Naive thymus-derived CD4-positive, alpha-beta T cell (primary cell): ENCODE results near the gene MEGF8. TPM values are rescaled to one million over a fixed set of nuclear protein-coding genes. Genes with fewer than 3 reads are reported as not detected.
"Not testable (repeated sequence)": the region's sequence is repeated elsewhere in the genome, so short reads cannot be mapped to it uniquely, and the experiment has no call there.

Experiments used
- ATAC-seq: fragments of 150-1000 bp; cut with Tn5 transposase; 2 replicates; pipeline ENCODE4 v1.10.0; 2021; ENCODE audit warnings: mild to moderate bottlenecking, moderate library complexity
- CTCF ChIA-PET: fragments of 350-600 bp; sonication (Branson Sonifier 250); formaldehyde crosslinking; loops from one replicate; lab custom pipeline; 2021; ENCODE audit warnings: antibody characterized with exemption; lab: Charles Lee
- POLR2A ChIA-PET: fragments of 350-600 bp; sonication (Branson Sonifier 250); formaldehyde crosslinking; loops from one replicate; lab custom pipeline; 2021; ENCODE audit warnings: antibody characterized with exemption, inconsistent platforms; lab: Charles Lee
- DNase-seq, 9 donors: peaks; one replicate each; pipeline versions ENCODE4 v3.0.0 to v3.0.0-alpha.2; 2020 to 2022; ENCODE audit warnings: mixed read lengths in 1 of 9
- H3K27ac ChIP-seq: one replicate; pipeline ENCODE4 v1.7.0; 2013; ENCODE audit warnings: mild to moderate bottlenecking, low read depth, low read length, moderate library complexity
- H3K27me3 ChIP-seq, 2 donors: one replicate each; pipeline ENCODE4 v1.7.0; 2013; ENCODE audit warnings: low read length in 2 of 2, mild to moderate bottlenecking in 2 of 2, moderate library complexity in 2 of 2; ENCODE audit not compliant: control insufficient read depth in 2 of 2, insufficient read depth in 2 of 2
- H3K36me3 ChIP-seq, 3 experiments: 1 replicate in 2 of 3; 2 replicates in 1 of 3; pipeline ENCODE4 v1.7.0; 2013; ENCODE audit warnings: low read length in 3 of 3, mild to moderate bottlenecking in 3 of 3, moderate library complexity in 1 of 3; ENCODE audit not compliant: insufficient read depth in 3 of 3, control insufficient read depth in 2 of 3
- H3K4me1 ChIP-seq, 2 donors: one replicate each; pipeline ENCODE4 v1.7.0; 2013; ENCODE audit warnings: low read length in 2 of 2, mild to moderate bottlenecking in 2 of 2, moderate library complexity in 1 of 2; ENCODE audit not compliant: control insufficient read depth in 2 of 2, insufficient read depth in 2 of 2
- H3K4me3 ChIP-seq: 2 replicates; pipeline ENCODE4 v1.7.0; 2013; ENCODE audit warnings: mild to moderate bottlenecking, low read length
- H3K9me3 ChIP-seq, 3 experiments: 1 replicate in 2 of 3; 2 replicates in 1 of 3; pipeline ENCODE4 v1.7.0; 2013; ENCODE audit warnings: low read length in 3 of 3; ENCODE audit not compliant: control insufficient read depth in 2 of 3
- H3K27ac Mint-ChIP-seq, 9 donors: one replicate each; pipeline ENCODE4 v1.8.0; 2020 to 2022; ENCODE audit warnings: mixed read lengths in 9 of 9, mild to moderate bottlenecking in 8 of 9, moderate library complexity in 5 of 9, inconsistent platforms in 2 of 9
- H3K27me3 Mint-ChIP-seq, 5 donors: one replicate each; pipeline ENCODE4 v1.8.0; 2021 to 2022; ENCODE audit warnings: mixed read lengths in 5 of 5, mild to moderate bottlenecking in 1 of 5
- H3K36me3 Mint-ChIP-seq, 5 donors: one replicate each; pipeline ENCODE4 v1.8.0; 2020 to 2022; ENCODE audit warnings: mixed read lengths in 5 of 5, mild to moderate bottlenecking in 3 of 5, inconsistent platforms in 1 of 5
- H3K4me1 Mint-ChIP-seq, 7 donors: one replicate each; pipeline ENCODE4 v1.8.0; 2020 to 2022; ENCODE audit warnings: mixed read lengths in 7 of 7, mild to moderate bottlenecking in 3 of 7, inconsistent platforms in 1 of 7
- H3K4me3 Mint-ChIP-seq, 10 donors: one replicate each; pipeline ENCODE4 v1.8.0; 2020 to 2022; ENCODE audit warnings: mild to moderate bottlenecking in 10 of 10, mixed read lengths in 10 of 10, moderate library complexity in 6 of 10, inconsistent platforms in 2 of 10
- H3K9me3 Mint-ChIP-seq, 11 donors: one replicate each; pipeline ENCODE4 v1.8.0; 2020 to 2022; ENCODE audit warnings: mixed read lengths in 11 of 11, mild to moderate bottlenecking in 4 of 11, inconsistent platforms in 1 of 11, moderate library complexity in 1 of 11
- intact Hi-C, 2 donors: fragments of 100-400 bp; cut with micrococcal nuclease; formaldehyde crosslinking; loops; one replicate each; pipeline ENCODE4 v1.15.1; 2023
- polyA plus RNA-seq, 2 donors: library from polyadenylated mRNA; unstranded; fragments of 300-500 nt; fragmentation: Illumina TruSeq; gene quantifications; one replicate each; pipeline ENCODE4 v1.2.3, GENCODE V29; 2021
- total RNA-seq, 6 experiments: library from RNA in 5 of 6; stranded (reverse) in 5 of 6; gene quantifications; 1 replicate in 5 of 6; 2 replicates in 1 of 6; pipeline ENCODE4 v1.2.3 and lab custom pipeline; 2021 to 2026

The MEGF8 gene
- total and polyA plus RNA-seq, 7 experiments from 2014 or later = 0.40 to 9.3 (median 8.1) TPM

- Mint-ChIP-seq H3K27ac (no peak overlapping the region), H3K27me3 (no peaks in the 10 kb centered on the region), H3K36me3 (peaks cover 0 to 4% (median 4%) of the 10 kb centered on the region in 5 donors), H3K4me1 (no peaks in the 10 kb centered on the region), H3K4me3 (no peak overlapping the region), H3K9me3 (no peaks in the 10 kb centered on the region)
- H3K27ac ChIP-seq = no peak overlapping the region
- CTCF ChIA-PET = no interaction called here
- no peaks in the 10 kb centered on the region for H3K27me3 ChIP-seq
- ATAC-seq (no peak), DNase-seq (no peak)
- intact Hi-C loops = no loop called here
- POLR2A ChIA-PET = no interaction called here
- H3K9me3 ChIP-seq = no peaks in the 10 kb centered on the region
- H3K4me1 ChIP-seq = no peaks in the 10 kb centered on the region
- peaks cover 0 to 7% (median 0%) of the 10 kb centered on the region in 3 experiments for H3K36me3 ChIP-seq
- H3K4me3 ChIP-seq = no peak overlapping the region
Measured at GRCh38 chr19:42334697-42335373, 9.4 kb downstream of the MEGF8 start.

- no peaks in the 10 kb centered on the region for H3K27me3 ChIP-seq
- Mint-ChIP-seq H3K9me3 (no peaks in the 10 kb centered on the region), H3K36me3 (peaks cover 0 to 4% (median 4%) of the 10 kb centered on the region in 5 donors), H3K27me3 (no peaks in the 10 kb centered on the region), H3K4me1 (no peaks in the 10 kb centered on the region), H3K27ac (no peak overlapping the region), H3K4me3 (no peak overlapping the region)
- DNase-seq = no peak
- H3K36me3 ChIP-seq = peaks cover 0 to 7% (median 0%) of the 10 kb centered on the region in 3 experiments
- no peak overlapping the region for H3K4me3 ChIP-seq
- ChIA-PET CTCF (no interaction called here), POLR2A (no interaction called here)
- H3K27ac ChIP-seq = no peak overlapping the region
- intact Hi-C loops = no loop called here
- H3K4me1 ChIP-seq = no peaks in the 10 kb centered on the region
- no peaks in the 10 kb centered on the region for H3K9me3 ChIP-seq
- ATAC-seq = no peak
Measured at GRCh38 chr19:42335374-42335936, 10.0 kb downstream of the MEGF8 start.

GRCh38 chr19:42335971-42336370, 10.5 kb downstream of the MEGF8 start:
- intact Hi-C loops = no loop called here
- H3K4me3 Mint-ChIP-seq = no peak overlapping the region
- ChIA-PET POLR2A (no interaction called here), CTCF (no interaction called here)
- Histone ChIP-seq H3K27me3 (no peaks in the 10 kb centered on the region), H3K27ac (no peak overlapping the region), H3K4me1 (no peaks in the 10 kb centered on the region), H3K9me3 (no peaks in the 10 kb centered on the region), H3K36me3 (peaks cover 0 to 7% (median 0%) of the 10 kb centered on the region in 3 experiments), H3K4me3 (no peak overlapping the region)
- ATAC-seq = no peak
- no peaks in the 10 kb centered on the region for H3K27me3 Mint-ChIP-seq
- H3K36me3 Mint-ChIP-seq = peaks cover 0 to 4% (median 4%) of the 10 kb centered on the region in 5 donors
- no peak overlapping the region for H3K27ac Mint-ChIP-seq
- DNase-seq = no peak
- no peaks in the 10 kb centered on the region for H3K4me1 Mint-ChIP-seq
- no peaks in the 10 kb centered on the region for H3K9me3 Mint-ChIP-seq

- H3K9me3 Mint-ChIP-seq, ATAC-seq, POLR2A ChIA-PET, H3K27ac Mint-ChIP-seq, H3K4me1 Mint-ChIP-seq, H3K4me3 Mint-ChIP-seq, intact Hi-C loops, DNase-seq, H3K4me3 ChIP-seq, H3K27me3 Mint-ChIP-seq, H3K9me3 ChIP-seq, H3K36me3 Mint-ChIP-seq, H3K27me3 ChIP-seq, H3K4me1 ChIP-seq, H3K27ac ChIP-seq: not testable (repeated sequence)
- peaks cover 0 to 10% (median 0%) of the 10 kb centered on the region in 3 experiments for H3K36me3 ChIP-seq
- CTCF ChIA-PET = interaction anchor here (0.5 kb wide), 1 partner anchor 503 kb away, joined by 4 read pairs; no protein-coding TSS in a partner anchor
Measured at GRCh38 chr19:42339126-42339860, 13.9 kb downstream of the MEGF8 start.

- H3K4me1 ChIP-seq, ATAC-seq, H3K4me1 Mint-ChIP-seq, H3K9me3 Mint-ChIP-seq, intact Hi-C loops, H3K4me3 Mint-ChIP-seq, H3K4me3 ChIP-seq, POLR2A ChIA-PET, H3K27ac ChIP-seq, DNase-seq, H3K27me3 Mint-ChIP-seq, H3K9me3 ChIP-seq, H3K27me3 ChIP-seq, H3K27ac Mint-ChIP-seq: not testable (repeated sequence)
- CTCF ChIA-PET = interaction anchor here (0.5 kb wide), 1 partner anchor 503 kb away, joined by 4 read pairs; no protein-coding TSS in a partner anchor
- H3K36me3 ChIP-seq = peaks cover 0 to 10% (median 0%) of the 10 kb centered on the region in 3 experiments
- peaks cover 0 to 12% (median 8%) of the 10 kb centered on the region in 5 donors for H3K36me3 Mint-ChIP-seq
Measured at GRCh38 chr19:42339922-42340321, 14.5 kb downstream of the MEGF8 start.

- Mint-ChIP-seq H3K36me3 (peaks cover 0 to 17% (median 5%) of the 10 kb centered on the region in 5 donors), H3K4me1 (peaks cover 0 to 4% (median 0%) of the 10 kb centered on the region in 7 donors), H3K27me3 (no peaks in the 10 kb centered on the region), H3K4me3 (no peak overlapping the region), H3K27ac (no peak overlapping the region), H3K9me3 (peaks cover 0 to 1% (median 0%) of the 10 kb centered on the region in 11 donors)
- Histone ChIP-seq H3K27me3 (no peaks in the 10 kb centered on the region), H3K4me1 (no peaks in the 10 kb centered on the region), H3K9me3 (no peaks in the 10 kb centered on the region), H3K4me3 (no peak overlapping the region), H3K36me3 (peaks cover 0 to 3% (median 0%) of the 10 kb centered on the region in 3 experiments), H3K27ac (no peak overlapping the region)
- intact Hi-C loops = no loop called here
- ATAC-seq = no peak
- DNase-seq = no peak
- ChIA-PET CTCF (no interaction called here), POLR2A (no interaction called here)
Measured at GRCh38 chr19:42343344-42344110, 18.1 kb downstream of the MEGF8 start.
